ENCODE data around the gene EN1.

The EN1 gene

GRCh38 chr2:118803012-118803411 is 44.4 kb downstream of the EN1 start:
- Histone ChIP-seq H3K4me3 (ENCODE audit: severe bottlenecking) (no peak overlapping the region), H3K9me3 (ENCODE audit: severe bottlenecking) (no peaks in the 10 kb centered on the region), H3K36me3 (ENCODE audit: low read depth) (no peaks in the 10 kb centered on the region), H3K27ac (ENCODE audit: poor library complexity, severe bottlenecking) (no peak overlapping the region), H3K4me1 (ENCODE audit: insufficient read depth, poor library complexity, severe bottlenecking) (no peaks in the 10 kb centered on the region), H3K27me3 (ENCODE audit: insufficient read depth, poor library complexity, severe bottlenecking) (no peaks in the 10 kb centered on the region)
- DNase-seq (ENCODE audit: low spot score) (no peak), ATAC-seq (ENCODE audit: low read depth) (no peak)
- TF ChIP-seq, protein P1, sequence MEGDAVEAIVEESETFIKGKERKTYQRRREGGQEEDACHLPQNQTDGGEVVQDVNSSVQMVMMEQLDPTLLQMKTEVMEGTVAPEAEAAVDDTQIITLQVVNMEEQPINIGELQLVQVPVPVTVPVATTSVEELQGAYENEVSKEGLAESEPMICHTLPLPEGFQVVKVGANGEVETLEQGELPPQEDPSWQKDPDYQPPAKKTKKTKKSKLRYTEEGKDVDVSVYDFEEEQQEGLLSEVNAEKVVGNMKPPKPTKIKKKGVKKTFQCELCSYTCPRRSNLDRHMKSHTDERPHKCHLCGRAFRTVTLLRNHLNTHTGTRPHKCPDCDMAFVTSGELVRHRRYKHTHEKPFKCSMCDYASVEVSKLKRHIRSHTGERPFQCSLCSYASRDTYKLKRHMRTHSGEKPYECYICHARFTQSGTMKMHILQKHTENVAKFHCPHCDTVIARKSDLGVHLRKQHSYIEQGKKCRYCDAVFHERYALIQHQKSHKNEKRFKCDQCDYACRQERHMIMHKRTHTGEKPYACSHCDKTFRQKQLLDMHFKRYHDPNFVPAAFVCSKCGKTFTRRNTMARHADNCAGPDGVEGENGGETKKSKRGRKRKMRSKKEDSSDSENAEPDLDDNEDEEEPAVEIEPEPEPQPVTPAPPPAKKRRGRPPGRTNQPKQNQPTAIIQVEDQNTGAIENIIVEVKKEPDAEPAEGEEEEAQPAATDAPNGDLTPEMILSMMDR (IDR thresholded peaks at IDR 0.05; ENCODE audit: poor library complexity, severe bottlenecking) = no peak

- H3K27ac ChIP-seq (ENCODE audit: poor library complexity, severe bottlenecking) = no peak overlapping the region
- TF ChIP-seq, protein P1 (IDR thresholded peaks at IDR 0.05; ENCODE audit: poor library complexity, severe bottlenecking) = no peak
- H3K4me3 ChIP-seq (ENCODE audit: severe bottlenecking) = no peak overlapping the region
- H3K4me1 ChIP-seq (ENCODE audit: insufficient read depth, poor library complexity, severe bottlenecking) = no peaks in the 10 kb centered on the region
- no peaks in the 10 kb centered on the region for H3K36me3 ChIP-seq (ENCODE audit: low read depth)
- ATAC-seq (ENCODE audit: low read depth) (peak; percentile 58; the same call in 1 of the 3 replicates), DNase-seq (ENCODE audit: low spot score) (no peak)
- no peaks in the 10 kb centered on the region for H3K9me3 ChIP-seq (ENCODE audit: severe bottlenecking)
- H3K27me3 ChIP-seq (ENCODE audit: insufficient read depth, poor library complexity, severe bottlenecking) = no peaks in the 10 kb centered on the region
These were observed 46.3 kb downstream of the EN1 start for GRCh38 chr2:118801151-118801550.

- ATAC-seq (ENCODE audit: low read depth) (no peak), DNase-seq (ENCODE audit: low spot score) (no peak)
- TF ChIP-seq, protein P1 (IDR thresholded peaks at IDR 0.05; ENCODE audit: poor library complexity, severe bottlenecking) = no peak
These were observed 46.7 kb downstream of the EN1 start for GRCh38 chr2:118800736-118801135.

GRCh38 chr2:118794546-118794945 is 52.9 kb downstream of the EN1 start:
- Histone ChIP-seq H3K27me3 (ENCODE audit: insufficient read depth, poor library complexity, severe bottlenecking) (no peaks in the 10 kb centered on the region), H3K4me3 (ENCODE audit: severe bottlenecking) (no peak overlapping the region), H3K36me3 (ENCODE audit: low read depth) (no peaks in the 10 kb centered on the region), H3K9me3 (ENCODE audit: severe bottlenecking) (no peaks in the 10 kb centered on the region), H3K4me1 (ENCODE audit: insufficient read depth, poor library complexity, severe bottlenecking) (no peaks in the 10 kb centered on the region), H3K27ac (ENCODE audit: poor library complexity, severe bottlenecking) (no peak overlapping the region)
- no peak for ATAC-seq (ENCODE audit: low read depth)
- TF ChIP-seq, protein P1 (IDR thresholded peaks at IDR 0.05; ENCODE audit: poor library complexity, severe bottlenecking) = no peak
- DNase-seq (ENCODE audit: low spot score) = no peak

More at GRCh38 chr2:118800736-118801135, 46.7 kb downstream of the EN1 start:
- Histone ChIP-seq H3K4me3 (ENCODE audit: severe bottlenecking) (no peak overlapping the region), H3K9me3 (ENCODE audit: severe bottlenecking) (no peaks in the 10 kb centered on the region), H3K27me3 (ENCODE audit: insufficient read depth, poor library complexity, severe bottlenecking) (no peaks in the 10 kb centered on the region), H3K36me3 (ENCODE audit: low read depth) (no peaks in the 10 kb centered on the region), H3K4me1 (ENCODE audit: insufficient read depth, poor library complexity, severe bottlenecking) (no peaks in the 10 kb centered on the region), H3K27ac (ENCODE audit: poor library complexity, severe bottlenecking) (no peak overlapping the region)

All from RWPE2 (cell line).